Measurements from ENCODE around the gene ACO2. TPM values are rescaled to one million over a fixed set of nuclear protein-coding genes. Genes with fewer than 3 reads are reported as not detected.

ACO2 gene
- total RNA-seq, 2 experiments from 2014 or later: 61.5 to 107 TPM

GRCh38 chr22:41544671-41545476, 76.0 kb downstream of the ACO2 start:
- H3K79me2 ChIP-seq (ENCODE audit: insufficient read depth, low read depth, low read length): peaks cover 39% of the 10 kb centered on the region
- no TSS peak for BruUV-seq (replicated peaks)
- ChIA-PET POLR2A (no interaction called here), CTCF (ENCODE audit: unreplicated experiment) (no interaction called here)
- no peaks in the 10 kb centered on the region for H3K9me3 ChIP-seq (ENCODE audit: low read length)
- no peak for DNase-seq (ENCODE audit: low spot score)
- peak overlapping the region; percentile 63 for H2AFZ ChIP-seq (ENCODE audit: low read length)
- H3K36me3 ChIP-seq (ENCODE audit: insufficient read depth, low read length): peaks cover 13% of the 10 kb centered on the region
- no peaks in the 10 kb centered on the region for H3K9me2 ChIP-seq (ENCODE audit: insufficient read depth, low read length)
- TF ChIP-seq EZH2phosphoT487 (IDR thresholded peaks at IDR 0.05; ENCODE audit: borderline replicate concordance, low read depth, low read length) (no peak), CTCF (conservative IDR thresholded peaks at IDR 0.05; ENCODE audit: low read length) (no peak)
- H3K4me1 ChIP-seq (ENCODE audit: insufficient read depth, low read length, poor library complexity, severe bottlenecking): peaks cover 31% of the 10 kb centered on the region
- no peak overlapping the region for H3K27ac ChIP-seq (ENCODE audit: low read depth, low read length, poor library complexity, severe bottlenecking)
- H3K4me2 ChIP-seq (ENCODE audit: low read length): peak overlapping the region; percentile 78
- intact Hi-C loops (cut with micrococcal nuclease; ENCODE audit: unreplicated experiment): loop anchor here (1.0 to 2.0 kb wide), 3 partner anchors 44 to 242 kb away; partner anchors contain the start of genes DESI1, PMM1 and XRCC6
- peak overlapping the region; percentile 88 for H3K4me3 ChIP-seq (ENCODE audit: low read depth, low read length, poor library complexity, severe bottlenecking)
- peaks cover 17% of the 10 kb centered on the region; the same call in 1 of the 2 replicates for H4K20me1 ChIP-seq (ENCODE audit: insufficient read depth, low read length)

GRCh38 chr22:41548830-41549211, 79.9 kb downstream of the ACO2 start:
- Histone ChIP-seq H3K79me2 (ENCODE audit: insufficient read depth, low read depth, low read length) (peaks cover 3% of the 10 kb centered on the region; the same call in 1 of the 2 replicates), H3K4me1 (ENCODE audit: insufficient read depth, low read length, poor library complexity, severe bottlenecking) (peaks cover 10% of the 10 kb centered on the region), H3K4me3 (ENCODE audit: low read depth, low read length, poor library complexity, severe bottlenecking) (no peak overlapping the region), H3K9me3 (ENCODE audit: low read length) (no peaks in the 10 kb centered on the region), H3K4me2 (ENCODE audit: low read length) (no peak overlapping the region), H3K27ac (ENCODE audit: low read depth, low read length, poor library complexity, severe bottlenecking) (no peak overlapping the region), H3K36me3 (ENCODE audit: insufficient read depth, low read length) (no peaks in the 10 kb centered on the region), H2AFZ (ENCODE audit: low read length) (no peak overlapping the region), H3K9me2 (ENCODE audit: insufficient read depth, low read length) (no peaks in the 10 kb centered on the region), H4K20me1 (ENCODE audit: insufficient read depth, low read length) (no peaks in the 10 kb centered on the region)
- intact Hi-C loops (cut with micrococcal nuclease; ENCODE audit: unreplicated experiment): no loop called here
- no TSS peak for BruUV-seq (replicated peaks)
- TF ChIP-seq CTCF (conservative IDR thresholded peaks at IDR 0.05; ENCODE audit: low read length): no peak
- no peak for TF ChIP-seq EZH2phosphoT487 (IDR thresholded peaks at IDR 0.05; ENCODE audit: borderline replicate concordance, low read depth, low read length)
- no peak for DNase-seq (ENCODE audit: low spot score)
- CTCF ChIA-PET (ENCODE audit: unreplicated experiment): no interaction called here
- POLR2A ChIA-PET: no interaction called here

- intact Hi-C loops (cut with micrococcal nuclease; ENCODE audit: unreplicated experiment): no loop called here
- no peak overlapping the region for H3K4me3 ChIP-seq (ENCODE audit: low read depth, low read length, poor library complexity, severe bottlenecking)
- H2AFZ ChIP-seq (ENCODE audit: low read length): no peak overlapping the region
- ChIA-PET POLR2A (interaction anchor here (0.6 to 0.7 kb wide), 2 partner anchors 39 to 1305 kb away, joined by 3 to 6 read pairs; no protein-coding TSS in a partner anchor), CTCF (ENCODE audit: unreplicated experiment) (no interaction called here)
- TF ChIP-seq EZH2phosphoT487 (IDR thresholded peaks at IDR 0.05; ENCODE audit: borderline replicate concordance, low read depth, low read length) (no peak), CTCF (conservative IDR thresholded peaks at IDR 0.05; ENCODE audit: low read length) (no peak)
- H3K79me2 ChIP-seq (ENCODE audit: insufficient read depth, low read depth, low read length): no peaks in the 10 kb centered on the region
- H3K4me1 ChIP-seq (ENCODE audit: insufficient read depth, low read length, poor library complexity, severe bottlenecking): no peaks in the 10 kb centered on the region
- H3K9me2 ChIP-seq (ENCODE audit: insufficient read depth, low read length): no peaks in the 10 kb centered on the region
- no peak overlapping the region for H3K27ac ChIP-seq (ENCODE audit: low read depth, low read length, poor library complexity, severe bottlenecking)
- no peak for DNase-seq (ENCODE audit: low spot score)
- H3K9me3 ChIP-seq (ENCODE audit: low read length): no peaks in the 10 kb centered on the region
- H3K4me2 ChIP-seq (ENCODE audit: low read length): no peak overlapping the region
- no TSS peak for BruUV-seq (replicated peaks)
- H3K36me3 ChIP-seq (ENCODE audit: insufficient read depth, low read length): no peaks in the 10 kb centered on the region
- no peaks in the 10 kb centered on the region for H4K20me1 ChIP-seq (ENCODE audit: insufficient read depth, low read length)
Observed at GRCh38 chr22:41550952-41551491, 82.1 kb downstream of the ACO2 start.

Measured in OCI-LY7 (cell line).